Neural cell (in vitro differentiated cells): ENCODE measurements around the gene ABCG5. TPM values are rescaled to one million over a fixed set of nuclear protein-coding genes. Genes with fewer than 3 reads are reported as not detected.

Source experiments
- H2AFZ ChIP-seq: fragments of 200-600, 300-800 bp; sonication (generic), shearing (Covaris generic); 2 replicates; pipeline ENCODE4 v1.6.0; 2014; ENCODE audit warnings: low read depth, mild to moderate bottlenecking, antibody characterized with exemption, low read length, moderate library complexity
- H3F3A ChIP-seq: fragments of 200-600 bp; shearing (Covaris generic); 2 replicates; pipeline ENCODE4 v1.6.1; 2016; ENCODE audit warnings: mild to moderate bottlenecking, moderate library complexity, mixed read lengths, antibody characterized with exemption, low read length; ENCODE audit not compliant: insufficient read depth, poor library complexity, severe bottlenecking
- H3K27ac ChIP-seq: fragments of 200-600, 300-800 bp; sonication (generic), shearing (Covaris generic); 2 replicates; pipeline ENCODE4 v1.5.1; 2014; ENCODE audit warnings: mild to moderate bottlenecking, low read length, moderate library complexity
- H3K27me3 ChIP-seq: fragments of 300-800, 200-600 bp; sonication (generic), shearing (Covaris generic); 2 replicates; pipeline ENCODE4 v1.6.0; 2014; ENCODE audit warnings: mild to moderate bottlenecking, low read depth, low read length, moderate library complexity; ENCODE audit not compliant: insufficient read depth
- H3K36me3 ChIP-seq: fragments of 300-800, 200-600 bp; sonication (generic), shearing (Covaris generic); 2 replicates; pipeline ENCODE4 v1.5.1; 2014; ENCODE audit warnings: mild to moderate bottlenecking, antibody characterized with exemption, low read length, moderate library complexity; ENCODE audit not compliant: insufficient read depth
- H3K4me2 ChIP-seq: fragments of 300-800, 200-600 bp; sonication (generic), shearing (Covaris generic); 2 replicates; pipeline ENCODE4 v1.6.0; 2014; ENCODE audit warnings: mild to moderate bottlenecking, low read length
- H3K4me3 ChIP-seq: fragments of 300-800, 200-600 bp; sonication (generic), shearing (Covaris generic); 2 replicates; pipeline ENCODE4 v1.5.1; 2014; ENCODE audit warnings: mild to moderate bottlenecking, low read length, moderate library complexity
- H3K79me2 ChIP-seq: fragments of 200-600 bp; shearing (Covaris generic); replicated peaks from 2 replicates; pipeline ENCODE4 v1.6.0; 2014; ENCODE audit warnings: mild to moderate bottlenecking, low read length, moderate library complexity; ENCODE audit not compliant: insufficient read depth
- H3K9ac ChIP-seq: fragments of 300-800, 200-600 bp; sonication (generic), shearing (Covaris generic); 2 replicates; pipeline ENCODE4 v1.6.1; 2016; ENCODE audit warnings: mild to moderate bottlenecking, low read length, mixed read lengths
- H3K9me2 ChIP-seq: fragments of 200-600 bp; shearing (Covaris generic); 2 replicates; pipeline ENCODE4 v1.6.1; 2016; ENCODE audit warnings: mild to moderate bottlenecking, low read length, mixed read lengths; ENCODE audit not compliant: insufficient read depth
- H3K9me3 ChIP-seq: fragments of 200-600, 300-800 bp; sonication (generic), shearing (Covaris generic); 2 replicates; pipeline ENCODE4 v1.6.1; 2016; ENCODE audit warnings: mild to moderate bottlenecking, mixed run types, low read length, moderate library complexity, mixed read lengths
- H4K20me1 ChIP-seq: fragments of 200-600 bp; shearing (Covaris generic); 2 replicates; pipeline ENCODE4 v1.6.1; 2016; ENCODE audit warnings: mild to moderate bottlenecking, mixed run types; ENCODE audit not compliant: insufficient read depth
- EP300 ChIP-seq: fragments of 450-650 bp; conservative IDR thresholded peaks from 2 replicates; pipeline ENCODE4 v1.6.1; 2014; ENCODE audit warnings: antibody characterized with exemption, mild to moderate bottlenecking, moderate library complexity; ENCODE audit not compliant: poor library complexity, severe bottlenecking
- EZH2 ChIP-seq: fragments of 200-600, 300-800 bp; shearing (Covaris generic), sonication (generic); IDR thresholded peaks from 2 replicates; pipeline ENCODE4 v1.6.1; 2014; ENCODE audit warnings: antibody characterized with exemption, low read length, borderline replicate concordance, mild to moderate bottlenecking; ENCODE audit not compliant: insufficient read depth, poor library complexity, severe bottlenecking
- MXI1 ChIP-seq: fragments of 450-650 bp; conservative IDR thresholded peaks from 2 replicates; pipeline ENCODE4 v1.6.1; 2014; ENCODE audit warnings: antibody characterized with exemption, mild to moderate bottlenecking; ENCODE audit not compliant: poor library complexity, severe bottlenecking
- POLR2AphosphoS5 ChIP-seq: IDR thresholded peaks from 2 replicates; pipeline ENCODE4 v1.6.1; 2012
- RAD21 ChIP-seq: fragments of 450-650 bp; conservative IDR thresholded peaks from 2 replicates; pipeline ENCODE4 v1.6.1; 2014; ENCODE audit warnings: antibody characterized with exemption, mild to moderate bottlenecking, moderate library complexity
- SMC3 ChIP-seq: fragments of 450-650 bp; conservative IDR thresholded peaks from 2 replicates; pipeline ENCODE4 v1.6.1; 2014; ENCODE audit warnings: antibody characterized with exemption, mild to moderate bottlenecking, moderate library complexity; ENCODE audit not compliant: poor library complexity
- TAF1 ChIP-seq: IDR thresholded peaks from 2 replicates; pipeline ENCODE4 v1.6.1; 2012; ENCODE audit warnings: low read depth
- polyA plus RNA-seq: library from polyadenylated mRNA; depleted of rRNA; stranded (reverse); fragments of >200 nt; gene quantifications from 2 replicates; pipeline ENCODE4 v1.2.3, GENCODE V29; 2014
- TF ChIP-seq, protein P1 (sequence below): IDR thresholded peaks from 2 replicates; pipeline ENCODE4 v1.6.1; 2012; ENCODE audit warnings: borderline replicate concordance
- TF ChIP-seq, protein P2 (sequence below): fragments of 450-650 bp; IDR thresholded peaks from 2 replicates; pipeline ENCODE4 v1.5.1; 2014; ENCODE audit warnings: antibody characterized with exemption, mild to moderate bottlenecking, moderate library complexity; ENCODE audit not compliant: poor library complexity, severe bottlenecking

Gene ABCG5
- polyA plus RNA-seq, 1 donor from 2014 or later, result not detected

DNA sequence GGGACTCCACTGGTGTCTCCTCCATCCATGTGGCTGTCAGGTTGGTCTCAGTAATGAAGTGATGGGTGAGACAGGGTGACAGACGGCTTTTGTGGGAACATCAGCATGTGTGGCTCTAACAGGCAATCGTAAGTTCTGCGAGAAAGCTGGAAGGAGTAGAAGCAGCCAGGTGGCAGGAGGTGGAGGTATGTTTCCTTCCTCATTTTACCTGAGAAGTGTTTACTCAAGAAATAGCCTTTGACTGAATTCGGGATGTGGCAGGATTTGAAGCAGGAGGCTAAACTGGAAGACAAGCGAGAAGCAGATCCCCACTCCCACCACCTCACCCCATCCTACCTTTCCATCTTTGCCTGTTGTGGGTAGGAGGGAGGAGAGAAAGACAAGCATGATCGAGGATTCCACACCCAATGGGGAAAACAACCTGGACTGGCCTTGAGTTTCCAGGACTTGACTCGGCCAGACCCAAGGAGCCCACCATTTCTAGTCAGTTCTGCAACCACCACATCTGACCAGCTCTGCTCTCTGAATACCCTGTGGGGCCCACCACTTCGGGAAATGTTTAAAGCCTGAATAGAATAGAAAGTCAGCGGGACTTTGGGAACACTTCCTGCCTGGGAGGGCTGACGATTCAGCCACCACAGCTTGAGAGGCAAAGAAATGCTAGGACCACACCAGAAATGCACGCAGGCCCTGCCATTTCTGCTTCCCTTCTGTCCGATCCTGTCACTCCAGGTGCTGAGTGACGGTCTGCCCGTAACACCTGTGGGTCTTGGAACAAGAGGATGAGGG, 1.3 kb upstream of the ABCG5 start:
- H3K9me3 ChIP-seq, result no peaks in the 10 kb centered on the region
- no peak overlapping the region for H3K27ac ChIP-seq
- no peak overlapping the region for H3K4me3 ChIP-seq
- TF ChIP-seq SMC3 (no peak), EP300 (no peak), RAD21 (no peak), MXI1 (no peak), TAF1 (no peak), EZH2 (no peak)
- TF ChIP-seq, protein P1, sequence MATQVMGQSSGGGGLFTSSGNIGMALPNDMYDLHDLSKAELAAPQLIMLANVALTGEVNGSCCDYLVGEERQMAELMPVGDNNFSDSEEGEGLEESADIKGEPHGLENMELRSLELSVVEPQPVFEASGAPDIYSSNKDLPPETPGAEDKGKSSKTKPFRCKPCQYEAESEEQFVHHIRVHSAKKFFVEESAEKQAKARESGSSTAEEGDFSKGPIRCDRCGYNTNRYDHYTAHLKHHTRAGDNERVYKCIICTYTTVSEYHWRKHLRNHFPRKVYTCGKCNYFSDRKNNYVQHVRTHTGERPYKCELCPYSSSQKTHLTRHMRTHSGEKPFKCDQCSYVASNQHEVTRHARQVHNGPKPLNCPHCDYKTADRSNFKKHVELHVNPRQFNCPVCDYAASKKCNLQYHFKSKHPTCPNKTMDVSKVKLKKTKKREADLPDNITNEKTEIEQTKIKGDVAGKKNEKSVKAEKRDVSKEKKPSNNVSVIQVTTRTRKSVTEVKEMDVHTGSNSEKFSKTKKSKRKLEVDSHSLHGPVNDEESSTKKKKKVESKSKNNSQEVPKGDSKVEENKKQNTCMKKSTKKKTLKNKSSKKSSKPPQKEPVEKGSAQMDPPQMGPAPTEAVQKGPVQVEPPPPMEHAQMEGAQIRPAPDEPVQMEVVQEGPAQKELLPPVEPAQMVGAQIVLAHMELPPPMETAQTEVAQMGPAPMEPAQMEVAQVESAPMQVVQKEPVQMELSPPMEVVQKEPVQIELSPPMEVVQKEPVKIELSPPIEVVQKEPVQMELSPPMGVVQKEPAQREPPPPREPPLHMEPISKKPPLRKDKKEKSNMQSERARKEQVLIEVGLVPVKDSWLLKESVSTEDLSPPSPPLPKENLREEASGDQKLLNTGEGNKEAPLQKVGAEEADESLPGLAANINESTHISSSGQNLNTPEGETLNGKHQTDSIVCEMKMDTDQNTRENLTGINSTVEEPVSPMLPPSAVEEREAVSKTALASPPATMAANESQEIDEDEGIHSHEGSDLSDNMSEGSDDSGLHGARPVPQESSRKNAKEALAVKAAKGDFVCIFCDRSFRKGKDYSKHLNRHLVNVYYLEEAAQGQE, result no peak
- H3K4me2 ChIP-seq, result no peak overlapping the region
- no peaks in the 10 kb centered on the region for H3K36me3 ChIP-seq
- H2AFZ ChIP-seq, result no peak overlapping the region
- H3K27me3 ChIP-seq, result no peaks in the 10 kb centered on the region
- H3K79me2 ChIP-seq, result no peaks in the 10 kb centered on the region
- no peaks in the 10 kb centered on the region for H3K9me2 ChIP-seq
- H3F3A ChIP-seq, result no peaks in the 10 kb centered on the region
- no peaks in the 10 kb centered on the region for H4K20me1 ChIP-seq
- H3K9ac ChIP-seq, result no peak overlapping the region

GRCh38 chr2:43837831-43838559, 644 bp downstream of the ABCG5 start:
- H3K9me3 ChIP-seq, result no peaks in the 10 kb centered on the region
- TF ChIP-seq, protein P1, result no peak
- TF ChIP-seq EZH2, result no peak
- TF ChIP-seq, protein P2, sequence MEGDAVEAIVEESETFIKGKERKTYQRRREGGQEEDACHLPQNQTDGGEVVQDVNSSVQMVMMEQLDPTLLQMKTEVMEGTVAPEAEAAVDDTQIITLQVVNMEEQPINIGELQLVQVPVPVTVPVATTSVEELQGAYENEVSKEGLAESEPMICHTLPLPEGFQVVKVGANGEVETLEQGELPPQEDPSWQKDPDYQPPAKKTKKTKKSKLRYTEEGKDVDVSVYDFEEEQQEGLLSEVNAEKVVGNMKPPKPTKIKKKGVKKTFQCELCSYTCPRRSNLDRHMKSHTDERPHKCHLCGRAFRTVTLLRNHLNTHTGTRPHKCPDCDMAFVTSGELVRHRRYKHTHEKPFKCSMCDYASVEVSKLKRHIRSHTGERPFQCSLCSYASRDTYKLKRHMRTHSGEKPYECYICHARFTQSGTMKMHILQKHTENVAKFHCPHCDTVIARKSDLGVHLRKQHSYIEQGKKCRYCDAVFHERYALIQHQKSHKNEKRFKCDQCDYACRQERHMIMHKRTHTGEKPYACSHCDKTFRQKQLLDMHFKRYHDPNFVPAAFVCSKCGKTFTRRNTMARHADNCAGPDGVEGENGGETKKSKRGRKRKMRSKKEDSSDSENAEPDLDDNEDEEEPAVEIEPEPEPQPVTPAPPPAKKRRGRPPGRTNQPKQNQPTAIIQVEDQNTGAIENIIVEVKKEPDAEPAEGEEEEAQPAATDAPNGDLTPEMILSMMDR, result no peak
- no peak for TF ChIP-seq SMC3
- no peak for TF ChIP-seq MXI1
- no peak for TF ChIP-seq POLR2AphosphoS5
- no peak for TF ChIP-seq EP300
- no peak for TF ChIP-seq TAF1
- no peak for TF ChIP-seq RAD21
- H4K20me1 ChIP-seq, result no peaks in the 10 kb centered on the region
- H3K27ac ChIP-seq, result no peak overlapping the region
- H3F3A ChIP-seq, result no peaks in the 10 kb centered on the region
- no peak overlapping the region for H3K9ac ChIP-seq
- no peaks in the 10 kb centered on the region for H3K36me3 ChIP-seq
- H3K4me3 ChIP-seq, result no peak overlapping the region
- no peak overlapping the region for H3K4me2 ChIP-seq
- H3K9me2 ChIP-seq, result no peaks in the 10 kb centered on the region
- no peak overlapping the region for H2AFZ ChIP-seq
- H3K79me2 ChIP-seq, result no peaks in the 10 kb centered on the region
- H3K27me3 ChIP-seq, result no peaks in the 10 kb centered on the region
